Measurements from ENCODE around the gene CD9.

CD9 gene

GRCh38 chr12:6281081-6281809 is 81.0 kb downstream of the CD9 start:
- TF ChIP-seq, protein P1, sequence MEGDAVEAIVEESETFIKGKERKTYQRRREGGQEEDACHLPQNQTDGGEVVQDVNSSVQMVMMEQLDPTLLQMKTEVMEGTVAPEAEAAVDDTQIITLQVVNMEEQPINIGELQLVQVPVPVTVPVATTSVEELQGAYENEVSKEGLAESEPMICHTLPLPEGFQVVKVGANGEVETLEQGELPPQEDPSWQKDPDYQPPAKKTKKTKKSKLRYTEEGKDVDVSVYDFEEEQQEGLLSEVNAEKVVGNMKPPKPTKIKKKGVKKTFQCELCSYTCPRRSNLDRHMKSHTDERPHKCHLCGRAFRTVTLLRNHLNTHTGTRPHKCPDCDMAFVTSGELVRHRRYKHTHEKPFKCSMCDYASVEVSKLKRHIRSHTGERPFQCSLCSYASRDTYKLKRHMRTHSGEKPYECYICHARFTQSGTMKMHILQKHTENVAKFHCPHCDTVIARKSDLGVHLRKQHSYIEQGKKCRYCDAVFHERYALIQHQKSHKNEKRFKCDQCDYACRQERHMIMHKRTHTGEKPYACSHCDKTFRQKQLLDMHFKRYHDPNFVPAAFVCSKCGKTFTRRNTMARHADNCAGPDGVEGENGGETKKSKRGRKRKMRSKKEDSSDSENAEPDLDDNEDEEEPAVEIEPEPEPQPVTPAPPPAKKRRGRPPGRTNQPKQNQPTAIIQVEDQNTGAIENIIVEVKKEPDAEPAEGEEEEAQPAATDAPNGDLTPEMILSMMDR (IDR thresholded peaks at IDR 0.05; ENCODE audit: extremely low read depth, missing control alignments) = no peak
- no peak for DNase-seq (ENCODE audit: low spot score)

DNA sequence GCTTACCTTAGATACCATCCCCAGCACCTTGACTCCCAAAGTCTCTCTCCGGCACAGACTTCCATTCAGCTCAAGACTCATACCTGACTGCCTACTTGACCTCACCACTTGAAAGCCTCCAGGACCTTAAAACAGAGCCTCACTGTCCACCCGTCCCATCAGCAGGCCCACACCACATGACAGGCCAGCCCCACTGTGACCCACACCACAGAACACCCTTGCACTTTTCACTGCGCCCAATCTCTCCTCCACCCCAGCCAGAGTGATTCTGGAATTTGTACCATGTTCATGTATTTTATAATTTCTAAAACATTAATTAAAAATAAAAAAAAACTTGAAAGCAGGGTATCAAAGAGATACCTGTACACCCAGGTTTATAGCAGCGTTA is 82.2 kb downstream of the CD9 start:
- peak; percentile 1 for DNase-seq (ENCODE audit: low spot score)

DNA sequence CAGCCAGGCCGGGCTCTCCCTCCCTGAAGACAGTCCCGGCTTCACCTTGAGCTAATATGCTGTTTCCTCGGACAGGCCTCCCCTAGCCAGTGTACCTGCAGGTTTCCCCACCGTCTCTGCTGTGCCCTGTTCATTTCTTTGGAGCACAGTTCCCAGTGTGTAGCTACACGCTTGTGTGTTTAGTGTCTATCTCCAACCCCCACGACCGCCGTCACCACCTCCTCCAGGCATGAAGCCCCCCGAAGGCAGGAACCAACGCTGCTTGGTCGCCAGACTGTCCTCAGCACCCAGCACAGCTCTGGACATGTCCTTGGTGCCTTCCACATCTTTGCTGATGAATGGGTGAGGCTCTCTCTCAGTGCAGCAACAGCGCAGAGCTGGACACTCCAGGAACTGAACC is 84.1 kb downstream of the CD9 start:
- no peak for DNase-seq (ENCODE audit: low spot score)
- TF ChIP-seq, protein P1 (IDR thresholded peaks at IDR 0.05; ENCODE audit: extremely low read depth, missing control alignments) = peak; percentile 2

More for the DNA sequence above, 82.2 kb downstream of the CD9 start:
- TF ChIP-seq, protein P1 (IDR thresholded peaks at IDR 0.05; ENCODE audit: extremely low read depth, missing control alignments) = no peak

- TF ChIP-seq, protein P1 (IDR thresholded peaks at IDR 0.05; ENCODE audit: extremely low read depth, missing control alignments) = peak; percentile 82
- peak; percentile 85 for DNase-seq (ENCODE audit: low spot score)
Observed at GRCh38 chr12:6285063-6285477, 84.9 kb downstream of the CD9 start.

GRCh38 chr12:6285532-6286306 is 85.5 kb downstream of the CD9 start:
- TF ChIP-seq, protein P1 (IDR thresholded peaks at IDR 0.05; ENCODE audit: extremely low read depth, missing control alignments) = no peak
- no peak for DNase-seq (ENCODE audit: low spot score)

Measured in GM20000 (cell line).